SU-DHL-6 (cell line): ENCODE data around the gene PCLO.

Source experiments
- CTCF ChIP-seq: fragments of 200-600 bp; sonication (generic); IDR thresholded peaks from one replicate; pipeline ENCODE4 v1.5.1; 2017; ENCODE audit warnings: antibody characterized with exemption, mild to moderate bottlenecking, low read length, moderate library complexity; ENCODE audit not compliant: insufficient read depth, poor library complexity, severe bottlenecking
- EZH2phosphoT487 ChIP-seq: fragments of 200-600 bp; sonication (generic), shearing (Covaris generic); conservative IDR thresholded peaks from 2 replicates; pipeline ENCODE4 v1.6.1; 2018; ENCODE audit warnings: mild to moderate bottlenecking, antibody characterized with exemption, low read length, moderate library complexity, mixed read lengths

- TF ChIP-seq CTCF (no peak), EZH2phosphoT487 (no peak)
Observed at GRCh38 chr7:83143107-83143506, 19.6 kb downstream of the PCLO start.
